K562 (cell line): ENCODE results near the gene RWDD1. TPM values are rescaled to one million over a fixed set of nuclear protein-coding genes. Genes with fewer than 3 reads are reported as not detected.

Experiments
- AFF1 ChIP-seq, 2 experiments: fragments of 450-650 bp; IDR thresholded peaks; 2 replicates each; pipeline ENCODE4 v1.6.1; 2018; ENCODE audit warnings: mild to moderate bottlenecking in 2 of 2, low read depth in 1 of 2; ENCODE audit not compliant: partially characterized antibody in 2 of 2
- ETV5 ChIP-seq: sonication (generic); formaldehyde crosslinking; IDR thresholded peaks from 2 replicates; pipeline ENCODE4 v1.4.0; 2020; ENCODE audit warnings: low read depth, mild to moderate bottlenecking, missing genetic modification reagents
- HEY1 ChIP-seq: fragments of 250-450 bp; sonication (Bioruptor Pico); IDR thresholded peaks from 2 replicates; pipeline ENCODE4 v1.5.0; 2020; ENCODE audit warnings: mild to moderate bottlenecking, moderate library complexity, borderline replicate concordance
- HMBOX1 ChIP-seq: sonication (generic); IDR thresholded peaks from 2 replicates; pipeline ENCODE4 v1.6.1; 2016
- KLF1 ChIP-seq: fragments of 450-650 bp; IDR thresholded peaks from 2 replicates; pipeline ENCODE4 v1.6.1; 2016; ENCODE audit warnings: missing genetic modification characterization, missing compliant biosample characterization
- LEF1 ChIP-seq: fragments of 450-650 bp; IDR thresholded peaks from 2 replicates; pipeline ENCODE4 v1.6.1; 2016; ENCODE audit warnings: mild to moderate bottlenecking
- MCM2 ChIP-seq: fragments of 450-650 bp; IDR thresholded peaks from 2 replicates; pipeline ENCODE4 v1.6.1; 2017; ENCODE audit warnings: low read depth, mild to moderate bottlenecking
- NCOR1 ChIP-seq: fragments of 450-650 bp; IDR thresholded peaks from 2 replicates; pipeline ENCODE4 v1.6.1; 2016; ENCODE audit warnings: mild to moderate bottlenecking, moderate library complexity
- POLR2AphosphoS2 ChIP-seq: IDR thresholded peaks from 2 replicates; pipeline ENCODE4 v1.6.1; 2012; ENCODE audit warnings: low read length, improper control_type of control experiment
- POLR2B ChIP-seq: fragments of 450-650 bp; IDR thresholded peaks from 2 replicates; pipeline ENCODE4 v1.6.1; 2018; ENCODE audit warnings: low read depth; ENCODE audit not compliant: partially characterized antibody
- RB1 ChIP-seq: fragments of 450-650 bp; IDR thresholded peaks from 2 replicates; pipeline ENCODE4 v1.6.1; 2017; ENCODE audit warnings: low read depth, mild to moderate bottlenecking
- RBM14 ChIP-seq: fragments of 200-400 bp; formaldehyde crosslinking; IDR thresholded peaks from 2 replicates; pipeline ENCODE4 v1.6.1; 2018; ENCODE audit warnings: low read depth, mild to moderate bottlenecking, low read length, moderate library complexity, borderline replicate concordance; ENCODE audit not compliant: insufficient read depth
- ZC3H4 ChIP-seq: sonication (generic); formaldehyde crosslinking; IDR thresholded peaks from 2 replicates; pipeline ENCODE4 v1.9.0; 2021; ENCODE audit warnings: missing genetic modification reagents, borderline replicate concordance
- ZNF431 ChIP-seq: sonication (generic); formaldehyde crosslinking; IDR thresholded peaks from 2 replicates; pipeline ENCODE4 v1.8.0; 2022; ENCODE audit warnings: mild to moderate bottlenecking, missing genetic modification reagents
- ZNF639 ChIP-seq, 2 experiments: fragments of 200-800 bp in 1 of 2; sonication (Bioruptor generic) in 1 of 2; sonication (generic) in 1 of 2; formaldehyde crosslinking in 1 of 2; IDR thresholded peaks in 1 of 2; conservative IDR thresholded peaks in 1 of 2; 2 replicates each; pipeline versions ENCODE4 v1.5.0 to v1.6.1; 2016 to 2020; ENCODE audit warnings: missing compliant biosample characterization in 1 of 2, missing genetic modification characterization in 1 of 2, missing genetic modification reagents in 1 of 2
- polyA plus RNA-seq, 8 experiments: library from polyadenylated mRNA; depleted of rRNA in 4 of 8; stranded (reverse) in 5 of 8; unstranded in 3 of 8; fragments of >200 nt; fragmentation: Nextera tagmentation in 2 of 8; fragmentation: Illumina TruSeq in 1 of 8; extraction: Ambion mirVana in 2 of 8; extraction: Trizol in 1 of 8; gene quantifications; 2 replicates each; pipeline versions ENCODE4 v1.2.1 to v1.2.3, GENCODE V29; 2011 to 2014; ENCODE audit warnings: inconsistent platforms in 1 of 8, missing spikeins in 1 of 8
- total RNA-seq, 7 experiments: library from RNA; depleted of rRNA in 6 of 7; stranded (reverse); fragments of >200 nt in 6 of 7; fragmentation: Illumina TruSeq in 2 of 7; extraction: Trizol in 2 of 7; gene quantifications; 2 replicates each; pipeline versions ENCODE4 v1.2.1 to v1.2.3, GENCODE V29; 2011 to 2021; ENCODE audit warnings: low replicate concordance in 1 of 7
- TF ChIP-seq, protein P1 (sequence below), 3 experiments: IDR thresholded peaks in 2 of 3; conservative IDR thresholded peaks in 1 of 3; 2 replicates each; pipeline ENCODE4 v1.5.1; 2011 to 2012; ENCODE audit warnings: low read length in 3 of 3, mild to moderate bottlenecking in 3 of 3, control low read depth in 2 of 3, improper control_type of control experiment in 1 of 3, inconsistent platforms in 1 of 3, low read depth in 1 of 3, mixed read lengths in 1 of 3, moderate library complexity in 1 of 3; ENCODE audit not compliant: insufficient read depth in 2 of 3
- TF ChIP-seq, protein P2 (sequence below): fragments of 450-650 bp; formaldehyde crosslinking; IDR thresholded peaks from 2 replicates; pipeline ENCODE4 v1.4.0; 2020; ENCODE audit warnings: mild to moderate bottlenecking, moderate library complexity

The RWDD1 gene
- total and polyA plus RNA-seq, 9 of the 15 experiments (the other 6 are each of a cell fraction or from before 2014, with no cell fraction given): 31.9 to 89.8 (median 48.7) TPM

GRCh38 chr6:116561377-116562018 lies 9.8 kb upstream of the RWDD1 start (continued):
- TF ChIP-seq ZNF639 (CRISPR knock-in tag; conservative IDR thresholded peaks at IDR 0.05 in 1 of 2, IDR thresholded peaks at IDR 0.05 in 1 of 2): no peak
- no peak for TF ChIP-seq LEF1
- TF ChIP-seq MCM2: no peak
- no peak for TF ChIP-seq POLR2AphosphoS2
- TF ChIP-seq AFF1 (IDR thresholded peaks at IDR 0.05; ENCODE audit: low read depth in 1 of 2, partially characterized antibody in 2 of 2): no peak
- 0 out of 2 replicates have a peak, but pooled peaks have one; percentile 18 for TF ChIP-seq HMBOX1
- TF ChIP-seq RB1: no peak
- no peak for TF ChIP-seq ZNF431 (CRISPR knock-in tag)
- TF ChIP-seq HEY1 (CRISPR knock-in tag): no peak
- TF ChIP-seq KLF1 (tag): no peak
- no peak for TF ChIP-seq RBM14
- no peak for TF ChIP-seq ZC3H4
- no peak for TF ChIP-seq NCOR1
- TF ChIP-seq, protein P1, sequence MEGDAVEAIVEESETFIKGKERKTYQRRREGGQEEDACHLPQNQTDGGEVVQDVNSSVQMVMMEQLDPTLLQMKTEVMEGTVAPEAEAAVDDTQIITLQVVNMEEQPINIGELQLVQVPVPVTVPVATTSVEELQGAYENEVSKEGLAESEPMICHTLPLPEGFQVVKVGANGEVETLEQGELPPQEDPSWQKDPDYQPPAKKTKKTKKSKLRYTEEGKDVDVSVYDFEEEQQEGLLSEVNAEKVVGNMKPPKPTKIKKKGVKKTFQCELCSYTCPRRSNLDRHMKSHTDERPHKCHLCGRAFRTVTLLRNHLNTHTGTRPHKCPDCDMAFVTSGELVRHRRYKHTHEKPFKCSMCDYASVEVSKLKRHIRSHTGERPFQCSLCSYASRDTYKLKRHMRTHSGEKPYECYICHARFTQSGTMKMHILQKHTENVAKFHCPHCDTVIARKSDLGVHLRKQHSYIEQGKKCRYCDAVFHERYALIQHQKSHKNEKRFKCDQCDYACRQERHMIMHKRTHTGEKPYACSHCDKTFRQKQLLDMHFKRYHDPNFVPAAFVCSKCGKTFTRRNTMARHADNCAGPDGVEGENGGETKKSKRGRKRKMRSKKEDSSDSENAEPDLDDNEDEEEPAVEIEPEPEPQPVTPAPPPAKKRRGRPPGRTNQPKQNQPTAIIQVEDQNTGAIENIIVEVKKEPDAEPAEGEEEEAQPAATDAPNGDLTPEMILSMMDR (IDR thresholded peaks at IDR 0.05 in 2 of 3, conservative IDR thresholded peaks at IDR 0.05 in 1 of 3; ENCODE audit: insufficient read depth in 2 of 3, low read depth in 1 of 3, low read length in 3 of 3): peak; percentile 76 to 88 (median 84)
- 0 out of 2 replicates have a peak, but pooled peaks have one; percentile 0 for TF ChIP-seq ETV5 (CRISPR knock-in tag)
- TF ChIP-seq, protein P2, sequence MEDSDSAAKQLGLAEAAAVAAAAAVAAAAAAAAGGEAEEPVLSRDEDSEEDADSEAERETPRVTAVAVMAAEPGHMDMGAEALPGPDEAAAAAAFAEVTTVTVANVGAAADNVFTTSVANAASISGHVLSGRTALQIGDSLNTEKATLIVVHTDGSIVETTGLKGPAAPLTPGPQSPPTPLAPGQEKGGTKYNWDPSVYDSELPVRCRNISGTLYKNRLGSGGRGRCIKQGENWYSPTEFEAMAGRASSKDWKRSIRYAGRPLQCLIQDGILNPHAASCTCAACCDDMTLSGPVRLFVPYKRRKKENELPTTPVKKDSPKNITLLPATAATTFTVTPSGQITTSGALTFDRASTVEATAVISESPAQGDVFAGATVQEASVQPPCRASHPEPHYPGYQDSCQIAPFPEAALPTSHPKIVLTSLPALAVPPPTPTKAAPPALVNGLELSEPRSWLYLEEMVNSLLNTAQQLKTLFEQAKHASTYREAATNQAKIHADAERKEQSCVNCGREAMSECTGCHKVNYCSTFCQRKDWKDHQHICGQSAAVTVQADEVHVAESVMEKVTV (CRISPR knock-in tag): peak; percentile 64
- TF ChIP-seq POLR2B: no peak
